G401.6 (cell line): ENCODE data around the gene AFF3.

Source experiments
- FAIRE-seq: peaks from 2 replicates; lab custom pipeline; 2012; peaks lifted over from hg19 to GRCh38; lab: Jason Lieb, UNC

Gene AFF3

DNA sequence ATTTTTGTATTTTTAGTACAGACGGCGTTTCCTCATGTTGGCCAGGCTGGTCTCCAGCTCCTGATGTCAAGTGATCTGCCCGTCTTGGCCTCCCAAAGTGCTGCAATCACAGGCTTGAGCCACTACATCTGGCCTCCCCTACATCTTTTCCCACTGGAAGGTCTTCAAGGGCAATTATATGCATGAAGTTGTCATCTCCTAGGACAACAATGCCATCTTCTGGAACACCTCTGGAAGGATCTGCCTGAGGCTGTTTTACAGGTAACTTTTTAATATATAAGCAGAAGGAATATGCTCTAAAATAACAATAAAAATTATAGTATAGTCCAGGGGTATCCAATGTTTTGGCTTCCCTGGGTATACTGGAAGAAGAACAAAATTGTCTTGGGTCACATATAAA is 321.4 kb downstream of the AFF3 start:
- peak; percentile 19 for FAIRE-seq

DNA sequence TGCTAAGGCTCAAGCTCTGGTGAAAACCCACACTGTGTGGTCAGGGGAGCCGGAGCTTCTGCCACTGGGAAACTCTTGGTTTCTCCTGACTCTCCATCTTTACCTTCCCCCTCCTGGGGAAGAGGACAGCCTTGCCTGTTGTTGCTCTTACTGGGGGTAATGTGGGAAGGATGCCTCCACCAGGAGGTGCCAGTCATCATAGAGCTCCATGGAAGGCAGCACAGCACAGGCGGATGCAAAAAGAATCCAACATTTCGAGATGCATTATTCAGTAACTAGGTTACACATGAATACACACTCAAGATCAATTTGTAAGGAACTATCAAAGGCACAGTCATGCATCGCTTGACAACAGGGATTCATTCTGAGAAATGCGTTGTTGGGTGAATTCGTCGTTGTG is 322.6 kb downstream of the AFF3 start:
- no peak for FAIRE-seq

DNA sequence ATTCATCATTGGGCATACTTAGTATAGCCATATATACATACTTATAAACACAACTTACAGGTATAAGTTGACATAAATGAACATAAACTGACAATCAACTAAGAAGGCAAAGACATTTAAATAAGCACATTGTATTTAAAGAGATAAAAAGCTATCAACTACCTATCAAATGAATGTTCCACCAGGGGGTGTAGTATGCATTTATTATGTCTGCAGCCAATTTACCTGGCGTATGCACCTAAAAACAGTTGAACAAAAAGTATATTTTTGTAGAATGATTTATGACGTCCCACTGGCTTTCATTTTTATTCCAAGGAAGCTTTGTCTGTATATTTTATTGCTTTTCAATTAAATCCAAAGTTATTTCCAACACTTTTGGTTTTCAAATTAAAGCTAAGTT is 323.5 kb downstream of the AFF3 start:
- FAIRE-seq = no peak

DNA sequence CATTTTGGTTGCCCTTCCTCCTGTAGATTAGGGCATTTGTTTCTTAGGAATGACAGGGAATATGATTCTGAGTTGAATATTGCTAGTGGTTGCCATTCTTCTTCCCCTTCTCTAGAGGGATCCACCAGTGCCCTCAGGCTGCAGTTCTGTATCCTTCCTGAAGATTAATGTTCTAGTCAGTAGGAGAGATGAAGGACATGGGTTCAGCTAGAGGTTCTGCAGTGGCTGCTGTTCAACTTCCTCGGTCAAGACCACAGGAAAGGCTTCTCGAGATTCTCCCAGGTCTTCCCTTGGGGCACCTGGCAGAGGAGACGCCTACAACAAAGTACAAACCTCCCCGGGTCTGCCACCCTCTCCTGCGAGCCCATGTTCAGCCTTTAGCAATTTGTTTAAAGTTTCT is 325.5 kb downstream of the AFF3 start:
- no peak for FAIRE-seq

DNA sequence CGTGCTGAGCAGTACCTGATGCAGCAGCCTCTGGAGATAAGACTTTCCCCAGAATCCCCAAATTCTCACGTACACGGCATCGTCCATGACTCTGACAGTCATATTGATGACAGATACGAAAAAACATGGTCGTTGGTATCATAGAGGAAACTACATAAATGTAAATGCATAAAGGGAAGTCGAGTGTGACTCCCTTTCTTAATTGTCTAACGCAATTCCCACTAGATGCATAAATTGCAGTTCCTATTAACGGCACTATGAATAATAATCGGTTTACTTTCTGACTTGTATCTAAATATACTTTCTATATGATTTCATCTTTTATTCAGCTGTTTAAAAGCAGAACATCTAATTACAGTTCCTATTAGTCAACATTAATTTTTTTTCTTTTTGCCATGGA is 330.0 kb downstream of the AFF3 start:
- FAIRE-seq = peak; percentile 21

DNA sequence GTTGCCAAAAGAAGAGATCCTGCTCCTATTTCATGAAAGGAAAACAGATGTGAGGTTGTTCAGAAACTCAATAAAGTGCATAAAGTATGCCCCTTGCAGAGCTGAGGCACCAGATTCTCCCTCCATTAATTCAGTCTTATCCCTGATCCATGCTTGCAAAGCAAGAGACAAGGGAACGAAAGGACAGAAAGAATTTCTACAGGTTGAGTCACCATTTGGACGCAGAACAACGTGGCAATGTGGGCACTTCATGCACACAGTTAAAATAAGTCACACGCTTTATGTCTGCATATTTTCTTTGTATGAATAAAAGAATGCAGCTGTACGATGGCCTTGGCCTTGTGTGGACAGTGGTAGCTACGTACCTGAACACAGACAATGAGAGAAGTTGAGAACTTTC is 330.8 kb downstream of the AFF3 start:
- FAIRE-seq = no peak

DNA sequence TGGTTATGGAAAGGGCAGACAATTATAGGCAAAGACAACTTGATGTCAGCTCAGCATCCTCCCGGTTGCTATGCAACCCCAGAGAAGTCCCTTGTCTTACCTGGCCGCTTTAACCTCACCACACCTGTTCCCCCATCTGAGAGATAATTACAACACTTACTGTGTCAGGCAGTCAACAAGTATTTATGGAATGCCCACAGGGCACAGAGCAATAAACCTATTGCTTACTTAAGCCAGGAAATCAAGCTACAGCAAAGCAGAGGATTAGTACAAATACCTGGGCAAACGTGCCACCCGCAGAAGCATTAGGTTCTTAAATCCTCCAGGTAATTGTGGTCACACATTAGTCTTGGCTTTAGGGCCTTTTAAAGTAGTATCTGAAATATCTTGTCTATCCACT is 332.2 kb downstream of the AFF3 start:
- FAIRE-seq = peak; percentile 98

DNA sequence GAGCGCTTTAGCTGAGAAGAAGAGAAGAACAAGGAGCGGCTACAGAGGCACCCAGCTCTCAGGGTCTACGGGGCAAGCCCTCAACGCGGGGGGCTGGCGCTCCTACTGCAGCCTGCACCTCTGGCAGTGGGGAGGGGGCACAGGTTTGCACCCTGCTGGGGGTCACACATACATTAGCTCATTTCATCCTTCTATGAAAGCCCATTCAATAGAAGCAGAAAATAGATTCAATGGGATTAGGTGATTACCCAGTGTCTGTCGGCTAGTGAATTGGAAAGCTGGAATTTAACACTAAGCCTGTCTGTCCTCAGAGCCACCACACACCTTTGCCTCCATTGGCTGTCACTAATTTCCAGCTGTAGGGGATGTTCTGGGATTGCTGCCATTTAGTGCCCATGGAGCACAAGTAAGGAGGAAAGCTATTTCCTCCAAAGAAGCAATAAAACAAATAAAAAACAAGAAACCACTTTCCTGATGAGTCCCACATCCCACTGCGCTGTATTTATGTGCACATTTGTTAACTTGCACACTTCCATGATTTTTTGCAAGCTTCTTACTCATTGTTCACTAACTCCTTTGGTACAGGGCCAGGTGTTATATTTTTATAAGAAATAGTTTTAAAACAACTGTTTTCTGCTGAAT is 333.0 kb downstream of the AFF3 start:
- FAIRE-seq = no peak

DNA sequence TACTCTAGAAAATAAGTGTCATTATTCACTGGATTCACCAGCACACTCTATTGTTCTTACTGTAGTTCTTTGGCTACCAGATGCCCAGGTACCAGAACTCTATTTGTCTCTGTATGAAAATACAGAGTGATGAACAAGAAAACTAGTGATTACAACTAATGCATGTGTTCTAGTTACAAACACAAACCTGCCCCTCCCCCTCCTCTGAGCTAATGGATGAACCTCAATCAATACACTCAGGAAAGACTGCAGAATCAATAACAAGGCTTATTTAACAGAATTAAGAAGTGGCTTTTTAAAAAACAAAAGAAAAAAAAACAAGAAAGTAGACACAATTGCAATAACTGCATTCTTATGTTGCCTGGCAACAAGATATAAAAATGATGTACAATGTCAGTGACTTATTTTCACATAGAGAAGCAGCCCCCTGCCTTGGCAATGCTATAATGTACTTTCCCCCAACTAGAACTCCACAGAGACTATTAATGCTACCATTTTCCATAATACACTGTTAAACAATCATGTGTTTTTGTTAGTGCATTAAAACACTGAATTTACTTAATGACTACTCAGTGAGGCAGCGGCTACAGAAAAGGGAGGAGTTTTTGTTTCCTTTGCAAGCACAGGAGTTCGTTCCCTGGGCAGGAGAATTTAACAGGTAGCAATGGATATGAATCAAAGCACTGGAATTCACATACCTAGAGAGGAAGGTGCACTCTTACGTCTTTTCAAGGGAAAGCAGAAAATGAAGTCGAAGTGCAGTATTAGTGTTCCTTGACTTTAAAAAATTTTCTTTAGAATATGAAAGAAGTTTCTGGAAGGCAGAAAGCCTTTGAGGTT is 333.8 kb downstream of the AFF3 start:
- no peak for FAIRE-seq

DNA sequence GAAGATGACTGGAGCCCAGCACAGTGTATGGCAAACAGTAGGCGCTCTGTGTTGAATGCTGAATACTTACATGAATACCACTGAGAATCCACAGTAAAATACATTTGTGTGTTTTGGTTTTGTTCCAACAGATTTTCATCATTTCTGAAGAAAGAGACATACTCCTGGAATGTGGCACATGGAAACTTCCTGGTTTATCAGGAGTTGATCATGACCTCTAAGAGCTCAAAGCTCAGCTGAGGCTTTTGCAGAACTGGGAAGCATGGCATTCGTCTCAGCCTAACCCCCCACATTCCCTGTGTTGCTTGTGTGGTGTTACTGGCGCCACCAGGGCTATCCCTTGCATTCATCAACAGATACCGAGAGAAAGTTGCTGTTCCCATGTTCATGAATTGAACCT is 335.6 kb downstream of the AFF3 start:
- peak; percentile 87 for FAIRE-seq

DNA sequence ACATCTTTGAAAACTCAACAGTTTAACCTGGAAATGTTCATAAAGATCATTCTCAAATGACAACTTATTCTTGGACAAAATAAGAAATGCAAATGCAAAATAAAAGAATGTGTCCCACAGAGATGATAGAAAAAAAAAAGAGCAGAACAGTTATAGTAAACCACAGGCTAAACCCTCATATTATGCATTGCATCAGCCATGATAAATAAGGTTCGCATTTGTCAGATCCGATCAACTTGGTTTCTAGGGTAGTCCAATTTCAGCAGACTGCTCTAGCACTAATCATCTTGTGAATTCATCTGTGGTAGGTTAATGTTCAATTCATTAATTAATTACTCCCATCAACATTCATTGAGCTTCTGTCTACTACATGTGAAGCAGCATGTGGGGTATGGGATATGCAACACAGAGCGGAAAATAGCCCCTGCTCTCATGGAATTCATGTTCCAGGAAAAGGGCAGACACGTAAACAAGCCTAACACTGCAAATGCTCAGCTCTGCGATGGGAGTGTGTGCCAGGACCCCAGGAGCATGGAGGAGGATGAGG is 336.4 kb downstream of the AFF3 start:
- no peak for FAIRE-seq

DNA sequence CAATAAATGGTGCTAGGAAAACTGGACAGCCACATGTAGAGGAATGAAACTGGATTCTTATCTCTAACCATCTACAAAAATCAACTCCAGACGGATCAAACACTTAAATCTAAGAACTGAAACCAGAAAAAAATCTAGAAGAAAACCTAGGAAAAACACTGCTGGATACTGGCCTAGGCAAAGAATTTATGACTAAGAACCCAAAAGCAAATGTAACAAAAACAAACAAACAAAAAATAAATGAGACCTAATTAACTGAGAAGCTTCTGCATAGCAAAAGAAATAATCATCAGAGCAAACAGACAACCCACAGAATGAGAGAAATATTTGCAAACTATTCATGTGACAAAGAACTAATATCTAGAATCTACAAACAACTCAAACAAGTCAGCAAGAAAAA is 338.5 kb downstream of the AFF3 start:
- peak; percentile 19 for FAIRE-seq

DNA sequence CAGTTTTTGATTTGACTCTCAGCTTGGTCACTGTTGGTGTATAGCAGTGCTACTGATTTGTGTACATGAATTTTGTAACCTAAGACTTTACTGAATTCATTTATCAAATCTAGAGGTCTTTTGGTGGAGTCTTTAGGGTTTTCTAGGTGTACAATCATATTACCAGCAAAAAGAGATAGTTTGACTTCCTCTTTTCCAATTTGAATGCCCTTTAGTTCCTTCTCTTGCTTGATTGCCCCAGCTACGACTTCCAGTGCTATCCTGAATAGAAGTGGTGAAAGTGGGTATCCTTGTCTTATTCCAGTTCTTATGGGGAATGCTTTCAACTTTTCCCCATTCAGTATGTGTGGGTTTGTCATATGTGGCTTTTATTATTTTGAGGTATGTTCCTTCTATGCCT is 339.7 kb downstream of the AFF3 start:
- FAIRE-seq = no peak

DNA sequence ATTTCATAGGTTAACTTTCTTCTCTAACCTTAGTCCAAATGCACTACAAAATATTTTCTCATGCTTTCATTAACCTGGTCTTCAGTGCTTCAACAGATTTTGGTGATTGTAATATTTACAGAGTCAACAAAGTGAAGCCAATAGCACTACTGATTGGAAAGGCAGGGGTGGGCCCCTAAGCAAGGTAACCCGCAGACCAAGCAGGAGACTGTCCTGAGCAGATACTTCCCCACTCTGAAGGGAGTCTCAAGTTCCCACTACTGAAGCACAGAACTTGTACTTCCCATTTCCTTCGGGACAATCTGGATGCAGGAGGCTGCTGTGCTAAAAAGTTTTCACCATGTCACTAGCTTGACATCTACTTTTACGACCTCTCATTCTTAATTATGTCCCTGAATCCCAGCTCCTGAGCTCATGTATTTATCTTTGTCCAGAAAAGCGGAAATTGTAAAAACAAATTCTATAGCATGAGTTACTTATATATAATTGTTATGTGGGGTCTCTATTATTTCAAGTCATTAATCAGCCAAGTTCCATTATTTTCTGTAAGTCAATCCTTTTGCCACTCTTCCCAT is 341.0 kb downstream of the AFF3 start:
- FAIRE-seq = no peak

DNA sequence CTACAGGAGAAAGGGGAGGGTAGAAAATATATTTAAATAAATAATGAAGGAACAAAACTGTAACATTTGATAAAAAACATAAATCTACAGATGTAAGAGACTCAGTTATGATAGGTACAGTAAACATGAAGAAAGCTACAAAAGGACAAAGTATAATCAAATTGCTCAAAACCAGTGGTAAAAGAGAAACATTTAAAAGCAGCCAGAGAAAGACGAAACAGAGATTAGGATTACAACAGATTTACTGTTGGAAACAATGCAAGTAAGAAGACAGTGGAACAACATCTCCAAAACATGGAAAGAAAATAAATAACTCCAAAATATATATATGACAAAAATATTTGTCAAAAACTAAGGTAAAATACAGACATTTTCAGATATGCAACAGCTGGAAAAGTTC is 344.9 kb downstream of the AFF3 start:
- peak; percentile 25 for FAIRE-seq

DNA sequence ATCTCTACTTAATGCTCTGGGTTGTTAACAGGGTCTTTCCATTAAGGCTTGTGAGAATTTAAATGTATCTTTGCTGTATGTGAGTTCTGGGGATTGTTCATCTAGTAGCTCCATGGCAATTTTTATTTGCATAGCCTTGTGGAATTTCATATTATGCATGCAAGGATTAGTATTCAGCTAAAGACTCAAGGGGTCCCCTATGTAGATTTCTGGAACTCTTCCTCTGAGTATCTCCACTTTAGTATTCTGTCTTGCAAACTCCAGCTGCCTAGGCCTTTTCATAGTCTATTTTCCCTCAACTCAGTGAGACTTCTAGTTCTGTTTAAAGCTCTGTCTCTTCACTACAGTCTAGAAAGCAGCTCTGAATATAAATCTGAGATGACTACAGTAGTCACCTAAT is 348.0 kb downstream of the AFF3 start:
- FAIRE-seq = no peak

DNA sequence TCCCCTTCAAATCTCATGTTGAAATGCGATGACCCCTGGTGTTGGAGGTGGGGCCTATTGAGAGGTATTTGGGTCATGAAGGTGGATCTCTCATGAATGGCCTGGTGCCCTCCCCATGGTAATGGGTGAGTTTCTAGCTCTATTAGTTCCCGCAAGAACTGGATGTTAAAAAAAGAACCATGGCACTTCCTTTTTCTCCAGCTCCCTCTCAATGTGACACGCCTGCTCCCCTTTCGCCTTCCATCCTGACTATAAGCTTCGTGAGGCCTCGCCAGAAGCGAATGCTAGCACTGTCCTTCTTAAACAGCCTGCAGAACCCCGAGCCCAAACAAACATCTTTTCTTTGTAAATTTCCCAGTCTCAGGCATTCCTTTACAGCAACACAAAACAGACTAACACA is 349.4 kb downstream of the AFF3 start:
- FAIRE-seq = no peak

DNA sequence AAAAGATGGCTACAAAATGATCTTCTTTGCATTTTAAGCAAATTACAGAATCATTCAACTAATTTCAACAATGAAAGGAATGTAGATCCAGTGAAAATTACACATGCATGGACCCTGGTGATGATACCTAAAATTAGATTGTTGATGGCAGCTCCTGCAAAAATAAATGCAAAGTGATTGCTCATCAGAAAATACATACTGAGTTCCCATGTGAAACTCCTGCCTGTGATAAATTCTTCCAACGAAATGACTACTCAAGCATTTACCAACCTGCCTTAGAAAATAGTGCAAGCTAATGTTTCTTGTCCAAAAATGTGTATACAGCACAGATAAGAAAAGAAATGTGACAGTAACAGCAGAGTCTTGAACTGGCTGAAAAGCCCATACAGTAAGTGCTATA is 352.5 kb downstream of the AFF3 start:
- FAIRE-seq = no peak

DNA sequence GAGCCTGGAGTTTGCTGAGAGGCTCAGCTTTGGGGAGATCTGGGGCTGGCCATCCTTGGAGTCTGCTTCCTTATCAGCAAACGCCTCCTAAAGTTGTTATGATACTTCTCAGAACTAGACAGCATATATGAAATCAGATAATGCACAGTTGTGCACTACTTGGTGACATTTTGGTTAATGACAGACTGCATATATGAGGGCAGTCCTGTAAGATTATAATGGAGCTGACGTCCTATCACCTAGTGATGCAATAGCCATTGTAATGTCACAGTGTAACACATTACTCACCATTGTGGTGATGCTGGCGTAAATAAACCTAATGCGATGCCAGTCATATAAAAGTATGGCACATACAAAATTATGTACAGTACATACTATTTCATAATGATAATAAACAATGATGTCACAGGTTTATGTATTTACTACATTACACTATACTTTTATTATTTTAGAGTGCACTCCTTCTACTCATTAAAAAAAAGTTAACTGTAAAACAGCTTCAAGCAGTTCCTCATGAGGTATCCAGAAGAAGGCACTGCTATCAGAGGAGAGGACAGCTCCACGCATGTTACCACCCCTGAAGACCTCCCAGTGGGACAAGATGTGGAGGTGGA is 354.5 kb downstream of the AFF3 start:
- FAIRE-seq = no peak

DNA sequence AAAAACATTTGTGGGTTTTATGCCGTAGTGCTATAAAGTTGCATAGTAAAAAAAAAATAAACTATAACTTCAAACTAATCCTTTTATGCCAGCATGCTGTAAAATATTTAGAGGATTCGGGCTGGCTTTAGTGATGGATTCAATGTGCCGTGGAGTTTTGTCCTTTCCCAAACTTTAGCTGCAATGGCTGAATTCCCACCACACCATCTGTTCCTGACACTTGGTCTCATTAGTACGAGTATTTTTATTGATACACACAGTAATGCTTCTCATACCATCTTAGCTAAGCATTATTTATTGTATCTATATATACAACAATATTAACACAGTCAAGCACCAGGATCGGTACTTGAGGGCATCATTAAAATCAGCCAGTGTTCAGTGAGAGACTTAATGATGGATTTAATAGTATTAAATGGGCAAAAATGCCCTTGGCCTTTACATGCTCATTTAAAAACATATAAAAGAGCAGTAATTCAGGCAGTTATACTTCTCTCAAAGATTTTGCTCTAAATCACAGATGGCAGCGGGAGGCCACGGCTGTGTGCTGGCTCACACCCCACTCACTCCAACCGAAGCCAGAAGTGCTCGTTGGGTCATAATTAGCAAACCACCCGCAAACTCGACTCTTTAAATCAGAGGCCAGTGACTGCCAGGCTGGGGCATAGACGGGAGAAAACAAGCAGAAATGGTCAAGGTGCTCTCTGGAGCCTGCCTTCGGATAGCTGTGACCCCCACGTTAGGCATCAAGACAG is 355.6 kb downstream of the AFF3 start:
- FAIRE-seq = no peak

DNA sequence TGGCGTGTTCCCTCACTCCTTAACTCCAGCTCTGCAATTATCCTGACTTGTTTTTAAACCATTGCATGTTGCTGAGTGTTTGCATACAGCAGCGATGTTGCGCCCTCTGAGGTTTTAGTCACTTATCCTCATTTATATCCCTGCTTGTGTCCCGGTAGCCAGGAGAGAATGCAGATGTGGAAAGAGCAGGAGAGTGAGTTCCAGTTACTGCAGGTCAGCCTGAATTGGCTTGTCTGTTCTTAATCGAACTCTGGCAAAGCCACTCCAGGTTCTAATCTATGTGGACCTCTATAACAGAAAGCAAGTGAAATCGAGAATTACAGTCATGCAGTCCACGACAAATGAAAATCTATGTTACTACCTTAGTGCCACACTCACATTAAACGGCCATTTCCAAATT is 357.4 kb downstream of the AFF3 start:
- no peak for FAIRE-seq

DNA sequence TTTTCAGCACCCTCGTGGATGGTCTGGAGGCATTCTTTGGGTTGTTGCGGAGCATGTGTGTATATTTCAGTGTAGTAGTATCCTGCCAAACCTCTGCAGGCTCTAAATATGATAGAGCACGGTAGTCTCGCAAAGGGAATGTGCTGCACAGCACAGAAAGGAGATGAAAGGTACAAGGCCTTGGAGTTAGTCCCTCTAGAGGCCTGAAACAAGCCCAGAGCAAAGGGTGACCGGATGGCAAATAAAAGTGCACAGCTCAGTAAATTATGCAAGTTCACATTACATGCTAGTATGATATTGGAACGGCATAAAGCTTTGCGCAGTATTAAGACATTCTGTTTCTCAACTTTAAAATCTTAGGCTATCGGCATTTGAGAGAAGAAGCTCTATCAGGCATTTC is 358.1 kb downstream of the AFF3 start:
- no peak for FAIRE-seq
